GM21367 (cell line): ENCODE measurements around the gene SNED1.
A peak's percentile ranks its signal among the peaks of the same experiment; 100 is the strongest.
"Not testable (repeated sequence)": the region's sequence is repeated elsewhere in the genome, so short reads cannot be mapped to it uniquely, and the experiment has no call there.

Experiments
- ATAC-seq: cut with Tn5 transposase; IDR thresholded peaks from one replicate; pipeline ENCODE4 v1.9.1; 2021; ENCODE audit not compliant: unreplicated experiment

Gene SNED1

GRCh38 chr2:241081643-241082340, 83.4 kb downstream of the SNED1 start:
- no peak for ATAC-seq

GRCh38 chr2:241082341-241083090, 84.1 kb downstream of the SNED1 start:
- ATAC-seq = no peak

GRCh38 chr2:241083091-241083415, 84.6 kb downstream of the SNED1 start:
- ATAC-seq = no peak

GRCh38 chr2:241084856-241085444, 86.5 kb downstream of the SNED1 start:
- ATAC-seq = no peak

- ATAC-seq = peak; percentile 52
Measured at GRCh38 chr2:241087420-241088268, 89.2 kb downstream of the SNED1 start.

- peak; percentile 36 for ATAC-seq
Measured at GRCh38 chr2:241088376-241088775, 90.0 kb downstream of the SNED1 start.

- no peak for ATAC-seq
Measured at GRCh38 chr2:241088791-241089732, 90.6 kb downstream of the SNED1 start.

- ATAC-seq = no peak
Measured at GRCh38 chr2:241091201-241091600, 92.8 kb downstream of the SNED1 start.

GRCh38 chr2:241091734-241092445, 93.5 kb downstream of the SNED1 start:
- no peak for ATAC-seq

- ATAC-seq = no peak
Measured at GRCh38 chr2:241092677-241093076, 94.3 kb downstream of the SNED1 start.

- not testable (repeated sequence) for ATAC-seq
Measured at GRCh38 chr2:241093133-241093781, 94.8 kb downstream of the SNED1 start.

- ATAC-seq = no peak
Measured at GRCh38 chr2:241094172-241094571, 95.8 kb downstream of the SNED1 start.

GRCh38 chr2:241094924-241095420, 96.6 kb downstream of the SNED1 start:
- ATAC-seq = no peak

GRCh38 chr2:241095594-241096290, 97.3 kb downstream of the SNED1 start:
- ATAC-seq = no peak

GRCh38 chr2:241096979-241097378, 98.6 kb downstream of the SNED1 start:
- ATAC-seq = no peak

GRCh38 chr2:241099246-241099645, 100.8 kb downstream of the SNED1 start:
- no peak for ATAC-seq

- ATAC-seq = peak; percentile 73
Measured at GRCh38 chr2:241102239-241102803, 103.9 kb downstream of the SNED1 start, which contains the start of gene MTERF4. Gene MTERF4, minus strand, starts transcription at chr2:241102287. Its CDS starts 14 bp downstream, at chr2:241102273.

- no peak for ATAC-seq
Measured at GRCh38 chr2:241103176-241103595, 104.8 kb downstream of the SNED1 start.
